HCT116 (cell line): ENCODE measurements around the gene YTHDC2. TPM values are rescaled to one million over a fixed set of nuclear protein-coding genes. Genes with fewer than 3 reads are reported as not detected.

ENCODE experiments used
- ATAC-seq: fragments of 200-7000 bp; cut with Tn5 transposase; 2 replicates; pipeline ENCODE4 v1.9.1; 2020; ENCODE audit warnings: mild to moderate bottlenecking, moderate library complexity
- BruUV-seq: library from RNA; stranded (reverse); fragments of 400-500 nt; replicated peaks from 2 replicates; lab custom pipeline; 2021; lab: Mats Ljungman, UMichigan
- CTCF ChIA-PET: fragments of 300-600 bp; sonication (Branson Sonifier 250); formaldehyde crosslinking; loops from one replicate; lab custom pipeline; 2021; ENCODE audit warnings: antibody characterized with exemption; lab: Charles Lee
- POLR2A ChIA-PET: fragments of 300-600, 350-600 bp; sonication (Branson Sonifier 250); formaldehyde crosslinking; loops from one replicate; lab custom pipeline; 2021; ENCODE audit warnings: antibody characterized with exemption; lab: Charles Lee
- RAD21 ChIA-PET, 2 experiments: fragments of 300-600 bp; sonication (Branson Sonifier 250); formaldehyde crosslinking; loops; one replicate each; lab custom pipeline; 2023; ENCODE audit warnings: low total read pairs in 2 of 2; ENCODE audit not compliant: uncharacterized antibody in 2 of 2, unreplicated experiment in 2 of 2, low non-redundant PET in 1 of 2; lab: Charles Lee
- DNase-seq: peaks from one replicate; pipeline ENCODE4 v3.0.0-alpha.2; 2010; ENCODE audit warnings: low read depth, low spot score
- H2AFZ ChIP-seq: fragments of 200-600 bp; shearing (Covaris generic), sonication (generic); 2 replicates; pipeline ENCODE4 v1.6.1; 2017; ENCODE audit warnings: low read depth, mixed run types, mixed read lengths, antibody characterized with exemption, low read length; ENCODE audit not compliant: poor library complexity, severe bottlenecking
- H3K27ac ChIP-seq: 2 replicates; pipeline ENCODE4 v1.5.1; 2012; ENCODE audit warnings: low read depth, low read length
- H3K27me3 ChIP-seq: fragments of 200-600 bp; sonication (generic); 2 replicates; pipeline ENCODE4 v1.6.1; 2016; ENCODE audit warnings: mixed run types, low read length, mixed read lengths; ENCODE audit not compliant: insufficient read depth
- H3K36me3 ChIP-seq, 2 experiments: fragments of 200-500 bp in 1 of 2; fragments of 200-600 bp in 1 of 2; sonication (Bioruptor generic) in 1 of 2; sonication (generic) in 1 of 2; 2 replicates each; pipeline versions ENCODE4 v1.5.1 to v1.6.1; 2014 to 2016; ENCODE audit warnings: low read length in 2 of 2, inconsistent platforms in 1 of 2, mixed read lengths in 1 of 2, mixed run types in 1 of 2; ENCODE audit not compliant: insufficient read depth in 2 of 2, control insufficient read depth in 1 of 2
- H3K4me1 ChIP-seq, 2 experiments: fragments of 200-600 bp in 1 of 2; sonication (generic) in 1 of 2; 2 replicates each; pipeline versions ENCODE4 v1.5.1 to v1.6.1; 2012 to 2017; ENCODE audit warnings: low read length in 2 of 2, inconsistent platforms in 1 of 2, mild to moderate bottlenecking in 1 of 2, mixed read lengths in 1 of 2, mixed run types in 1 of 2, moderate library complexity in 1 of 2; ENCODE audit not compliant: insufficient read depth in 2 of 2, control insufficient read depth in 1 of 2
- H3K4me2 ChIP-seq: fragments of 200-600 bp; sonication (generic); 2 replicates; pipeline ENCODE4 v1.6.1; 2017; ENCODE audit warnings: mixed run types, low read length, mixed read lengths
- H3K4me3 ChIP-seq, 2 experiments: fragments of 200-600 bp in 1 of 2; sonication (generic) in 1 of 2; replicated peaks in 1 of 2; 2 replicates each; pipeline ENCODE4 v1.5.1; 2011 to 2016; ENCODE audit warnings: low read length in 2 of 2, control low read depth in 1 of 2, low read depth in 1 of 2, mild to moderate bottlenecking in 1 of 2, mixed read lengths in 1 of 2, mixed run types in 1 of 2
- H3K79me2 ChIP-seq: fragments of 200-600 bp; sonication (generic); 2 replicates; pipeline ENCODE4 v1.6.1; 2017; ENCODE audit warnings: mild to moderate bottlenecking, mixed run types, low read length, moderate library complexity, mixed read lengths; ENCODE audit not compliant: insufficient read depth
- H3K9ac ChIP-seq: fragments of 200-600 bp; sonication (generic); 2 replicates; pipeline ENCODE4 v1.6.1; 2016; ENCODE audit warnings: low read length, mixed read lengths
- H3K9me2 ChIP-seq: fragments of 200-600 bp; sonication (generic), shearing (Covaris generic); 2 replicates; pipeline ENCODE4 v1.6.1; 2017; ENCODE audit warnings: mixed run types, mild to moderate bottlenecking, moderate library complexity; ENCODE audit not compliant: insufficient read depth
- H3K9me3 ChIP-seq, 2 experiments: fragments of 200-500 bp in 1 of 2; fragments of 200-600 bp in 1 of 2; sonication (Bioruptor generic) in 1 of 2; sonication (generic) in 1 of 2; 2 replicates each; pipeline ENCODE4 v1.6.1; 2014 to 2017; ENCODE audit warnings: low read length in 2 of 2, mixed read lengths in 2 of 2, inconsistent platforms in 1 of 2, low read depth in 1 of 2, mild to moderate bottlenecking in 1 of 2, mixed run types in 1 of 2, moderate library complexity in 1 of 2; ENCODE audit not compliant: control insufficient read depth in 1 of 2, insufficient read depth in 1 of 2
- H4K20me1 ChIP-seq: fragments of 200-600 bp; sonication (generic), shearing (Covaris generic); 2 replicates; pipeline ENCODE4 v1.6.1; 2017; ENCODE audit warnings: mixed run types, mild to moderate bottlenecking, moderate library complexity; ENCODE audit not compliant: insufficient read depth
- EZH2 ChIP-seq: fragments of 200-600 bp; sonication (generic); IDR thresholded peaks from 2 replicates; pipeline ENCODE4 v1.6.1; 2017; ENCODE audit warnings: antibody characterized with exemption, mixed run types
- POLR2A ChIP-seq: IDR thresholded peaks from 2 replicates; pipeline ENCODE4 v1.7.0; 2011; ENCODE audit warnings: borderline replicate concordance; ENCODE audit not compliant: insufficient read depth, insufficient read length; ENCODE audit errors: extremely low read depth
- TCF7L2 ChIP-seq: IDR thresholded peaks from 2 replicates; pipeline ENCODE4 v1.7.0; 2011; ENCODE audit warnings: borderline replicate concordance, inconsistent platforms; ENCODE audit not compliant: insufficient read depth, insufficient read length; ENCODE audit errors: extremely low read depth
- ZFX ChIP-seq: fragments of 450-650 bp; IDR thresholded peaks from 2 replicates; pipeline ENCODE4 v1.6.1; 2017
- intact Hi-C: fragments of 100-400 bp; cut with micrococcal nuclease; formaldehyde crosslinking; loops from 2 replicates; pipeline ENCODE4 v1.10.0; 2022
- total RNA-seq: library from RNA; stranded (reverse); gene quantifications from one replicate; pipeline ENCODE4 v1.2.1, GENCODE V29; 2021; ENCODE audit not compliant: unreplicated experiment
- TF ChIP-seq, protein P1 (sequence below): IDR thresholded peaks from 2 replicates; pipeline ENCODE4 v1.6.1; 2012

YTHDC2 gene
- total RNA-seq, 1 experiment from 2014 or later: 22.2 TPM

DNA sequence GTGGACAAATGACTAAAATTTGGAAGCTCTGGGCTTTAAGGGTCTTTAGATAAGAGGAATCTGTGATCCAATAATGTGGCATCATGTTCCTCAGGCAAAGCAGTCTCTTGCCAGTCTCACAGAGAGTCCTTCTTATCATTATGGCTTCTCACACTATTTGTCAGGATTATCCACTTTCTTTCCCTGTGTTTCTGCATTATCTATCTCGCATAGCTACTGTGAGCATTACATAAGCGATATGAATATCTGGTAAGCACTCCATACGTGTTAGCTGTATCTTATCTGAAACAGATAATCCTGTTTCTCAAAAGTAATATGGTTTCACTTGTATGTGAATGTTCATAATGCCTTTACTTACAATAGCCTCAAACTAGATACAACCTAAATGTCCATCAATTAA, 34.8 kb upstream of the YTHDC2 start:
- Histone ChIP-seq H3K4me1 (no peaks in the 10 kb centered on the region), H3K27me3 (no peaks in the 10 kb centered on the region), H3K9me2 (no peaks in the 10 kb centered on the region), H3K79me2 (no peaks in the 10 kb centered on the region)
- no TSS peak for BruUV-seq
- TF ChIP-seq POLR2A: no peak
- TF ChIP-seq, all 23 proteins: peak for 0
- no peak overlapping the region for H3K9ac ChIP-seq
- no peak overlapping the region for H2AFZ ChIP-seq
- DNase-seq (no peak), ATAC-seq (no peak)
- H3K4me3 ChIP-seq: no peak overlapping the region
- ChIA-PET CTCF (no interaction called here), POLR2A (no interaction called here), RAD21 (no interaction called here)
- H4K20me1 ChIP-seq: no peaks in the 10 kb centered on the region
- H3K4me2 ChIP-seq: no peak overlapping the region
- intact Hi-C loops: no loop called here
- no peaks in the 10 kb centered on the region for H3K36me3 ChIP-seq
- H3K9me3 ChIP-seq: no peaks in the 10 kb centered on the region
- no peak overlapping the region for H3K27ac ChIP-seq

DNA sequence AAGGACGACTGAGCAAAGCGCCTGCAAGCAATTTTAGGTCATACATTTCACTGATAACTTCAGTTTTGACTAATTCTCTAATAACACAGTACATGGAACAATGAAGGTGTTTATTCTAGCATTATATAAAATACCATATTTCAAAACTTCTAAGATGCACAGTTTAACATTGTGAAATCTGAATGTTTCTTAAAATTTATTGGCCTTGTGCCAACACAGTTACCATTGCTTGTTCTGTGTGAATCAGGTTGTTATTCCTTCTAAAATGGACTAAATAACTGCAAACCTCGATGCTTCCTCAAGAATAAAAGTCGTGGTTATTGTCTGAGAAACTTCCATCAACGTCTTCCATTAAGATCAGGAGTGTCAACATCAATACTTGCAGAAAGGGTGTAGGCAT, 33.3 kb upstream of the YTHDC2 start:
- ATAC-seq (no peak), DNase-seq (no peak)
- Histone ChIP-seq H3K9ac (no peak overlapping the region), H3K9me3 (no peaks in the 10 kb centered on the region), H3K27me3 (no peaks in the 10 kb centered on the region), H3K9me2 (no peaks in the 10 kb centered on the region), H3K4me3 (no peak overlapping the region), H3K27ac (no peak overlapping the region), H2AFZ (no peak overlapping the region), H3K79me2 (no peaks in the 10 kb centered on the region), H4K20me1 (no peaks in the 10 kb centered on the region), H3K4me1 (no peaks in the 10 kb centered on the region), H3K36me3 (no peaks in the 10 kb centered on the region), H3K4me2 (no peak overlapping the region)
- BruUV-seq: no TSS peak
- TF ChIP-seq POLR2A (no peak), TCF7L2 (no peak), ZFX (no peak), EZH2 (no peak)
- TF ChIP-seq, protein P1, sequence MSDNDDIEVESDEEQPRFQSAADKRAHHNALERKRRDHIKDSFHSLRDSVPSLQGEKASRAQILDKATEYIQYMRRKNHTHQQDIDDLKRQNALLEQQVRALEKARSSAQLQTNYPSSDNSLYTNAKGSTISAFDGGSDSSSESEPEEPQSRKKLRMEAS: no peak
- ChIA-PET RAD21 (no interaction called here), POLR2A (no interaction called here), CTCF (no interaction called here)
- intact Hi-C loops: no loop called here
